GM21360 (cell line): ENCODE data around the gene GZMH.
"Not testable (repeated sequence)": the region's sequence is repeated elsewhere in the genome, so short reads cannot be mapped to it uniquely, and the experiment has no call there.

Experiments used
- ATAC-seq: cut with Tn5 transposase; IDR thresholded peaks from one replicate; pipeline ENCODE4 v1.9.1; 2021; ENCODE audit warnings: mild to moderate bottlenecking, moderate library complexity; ENCODE audit not compliant: unreplicated experiment

The GZMH gene, protein sequence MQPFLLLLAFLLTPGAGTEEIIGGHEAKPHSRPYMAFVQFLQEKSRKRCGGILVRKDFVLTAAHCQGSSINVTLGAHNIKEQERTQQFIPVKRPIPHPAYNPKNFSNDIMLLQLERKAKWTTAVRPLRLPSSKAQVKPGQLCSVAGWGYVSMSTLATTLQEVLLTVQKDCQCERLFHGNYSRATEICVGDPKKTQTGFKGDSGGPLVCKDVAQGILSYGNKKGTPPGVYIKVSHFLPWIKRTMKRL

DNA sequence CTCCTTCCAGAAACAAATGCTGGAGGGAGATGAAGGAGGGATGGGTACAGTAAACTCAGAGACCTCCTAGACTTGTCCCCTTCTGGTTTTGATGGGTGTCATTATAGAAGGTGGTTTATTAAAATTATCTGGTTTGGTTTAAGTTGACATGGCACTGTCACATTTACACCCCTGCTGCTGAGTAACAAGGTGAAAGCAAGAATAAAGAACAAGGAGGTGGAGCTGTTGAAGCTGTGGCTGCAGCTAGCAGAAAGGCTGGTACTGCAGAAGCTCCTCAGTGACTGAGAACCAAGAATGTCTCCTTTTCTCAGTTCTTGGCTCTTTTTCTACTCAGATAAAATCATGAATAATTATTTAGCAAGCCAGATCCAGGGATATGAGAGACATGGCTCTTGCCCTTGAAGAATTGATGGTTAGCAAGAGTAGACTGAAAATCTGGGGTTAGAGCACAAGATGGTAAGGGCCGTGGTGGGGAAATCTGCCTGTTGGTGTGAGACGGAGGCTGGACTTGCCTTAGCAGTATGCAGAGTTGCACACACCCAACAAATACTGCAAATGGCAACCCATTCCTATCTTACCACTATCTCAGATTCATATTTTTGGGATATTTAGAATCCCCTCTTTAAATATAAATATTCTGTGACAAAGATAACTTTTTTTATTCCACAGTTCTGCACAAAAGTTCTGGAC, at the start of gene GZMH:
Gene GZMH, minus strand, starts transcription at position 31 of the 690 bp plus-strand sequence. CDS start 72 bp downstream, outside the sequence.
- ATAC-seq, result no peak

DNA sequence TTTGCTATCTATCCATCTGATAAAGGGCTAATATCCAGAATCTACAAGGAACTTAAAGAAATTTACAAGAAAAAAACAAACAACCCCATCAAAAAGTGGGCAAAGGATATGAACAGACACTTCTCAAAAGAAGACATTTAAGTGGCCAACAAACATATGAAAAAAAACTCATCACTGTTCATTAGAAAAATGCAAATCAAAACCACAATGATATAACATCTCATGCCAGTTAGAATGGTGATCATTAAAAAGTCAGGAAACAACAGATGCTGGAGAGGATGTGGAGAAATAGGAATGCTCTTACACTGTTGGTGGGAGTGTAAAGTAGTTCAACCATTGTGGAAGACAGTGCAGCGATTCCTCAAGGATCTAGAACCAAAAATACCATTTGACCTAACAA, 38.9 kb upstream of the GZMH start:
- not testable (repeated sequence) for ATAC-seq

DNA sequence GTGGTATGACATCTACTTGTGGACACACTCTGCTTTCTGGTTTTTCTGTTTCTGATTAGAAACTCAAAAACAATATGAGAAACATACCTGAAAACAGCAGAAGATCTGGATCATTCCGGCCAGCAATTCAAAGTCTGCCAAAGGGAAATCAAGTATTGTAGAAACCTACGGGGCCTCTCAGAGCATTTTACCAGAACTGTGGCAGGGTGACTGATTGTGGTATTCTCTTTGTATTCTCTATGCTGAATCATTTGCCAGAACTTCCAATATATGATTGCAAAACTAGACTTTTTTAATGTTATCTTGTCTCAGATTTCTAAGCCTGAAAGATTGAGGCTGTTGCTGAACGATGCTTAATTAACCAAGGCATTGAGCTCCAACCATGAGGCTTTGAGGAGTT, 30.4 kb upstream of the GZMH start:
- ATAC-seq, result no peak

DNA sequence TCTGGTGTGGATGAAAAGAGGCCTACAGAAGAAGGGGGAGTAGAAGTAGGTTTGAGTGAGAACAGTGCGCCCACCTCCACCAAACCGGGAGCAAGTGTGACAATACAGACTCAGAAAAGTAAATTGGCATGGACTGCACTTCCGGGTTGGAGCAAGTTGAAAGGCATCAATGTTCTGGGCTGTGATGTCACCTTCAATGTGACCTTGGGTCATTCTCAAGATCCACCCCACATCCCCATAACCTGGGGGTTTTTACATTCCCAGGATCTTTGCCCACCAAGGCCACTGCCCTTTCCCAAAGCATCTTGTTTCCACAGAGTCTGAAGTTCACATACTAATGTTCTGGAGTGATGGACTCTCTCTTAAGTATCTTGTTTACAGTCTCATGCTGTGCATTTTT, 29.8 kb upstream of the GZMH start:
- no peak for ATAC-seq

DNA sequence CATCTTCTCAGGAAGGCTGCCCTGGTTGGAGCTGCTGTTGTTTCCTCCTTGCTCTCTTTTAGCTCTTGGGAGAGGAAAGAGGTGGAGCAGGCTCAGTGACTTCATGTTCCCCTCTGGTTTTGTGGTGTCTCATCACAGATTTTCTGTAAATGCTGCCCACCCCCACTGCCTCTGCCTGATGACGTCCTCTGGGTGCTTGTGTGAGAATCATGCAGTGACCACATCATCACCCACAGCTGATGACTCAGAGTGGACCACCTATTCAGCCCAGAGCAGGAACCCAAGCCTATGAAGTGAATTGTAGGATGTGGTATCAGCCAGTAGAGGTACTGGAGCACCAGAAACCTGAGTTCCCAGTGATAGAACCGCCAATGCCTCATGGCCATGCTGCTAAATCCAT, 24.7 kb upstream of the GZMH start, which contains the start of gene GZMB:
Gene GZMB, minus strand, starts transcription at position 33 of the 400 bp plus-strand sequence. Its CDS starts 30 bp downstream, at position 3.
- no peak for ATAC-seq

DNA sequence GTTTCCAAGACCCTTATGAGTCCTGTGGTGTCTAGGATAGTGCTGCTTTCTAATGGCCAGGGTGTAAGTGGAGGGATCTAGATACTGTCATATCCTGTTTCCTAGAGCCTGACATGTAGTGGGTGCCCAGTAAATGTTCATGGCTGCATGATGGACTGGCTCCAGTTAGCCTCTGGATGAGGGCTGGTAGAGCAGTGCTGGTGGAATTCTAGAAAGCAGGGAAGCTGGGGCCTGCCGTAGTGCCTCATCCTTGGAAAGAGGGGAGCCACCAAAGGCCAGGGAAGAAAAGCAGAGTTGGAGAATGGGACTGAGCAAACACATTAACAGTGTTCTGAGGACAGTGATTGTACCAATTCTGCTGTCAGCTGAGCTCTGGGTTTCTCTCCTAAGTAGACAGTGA, 23.9 kb upstream of the GZMH start:
- ATAC-seq, result no peak

DNA sequence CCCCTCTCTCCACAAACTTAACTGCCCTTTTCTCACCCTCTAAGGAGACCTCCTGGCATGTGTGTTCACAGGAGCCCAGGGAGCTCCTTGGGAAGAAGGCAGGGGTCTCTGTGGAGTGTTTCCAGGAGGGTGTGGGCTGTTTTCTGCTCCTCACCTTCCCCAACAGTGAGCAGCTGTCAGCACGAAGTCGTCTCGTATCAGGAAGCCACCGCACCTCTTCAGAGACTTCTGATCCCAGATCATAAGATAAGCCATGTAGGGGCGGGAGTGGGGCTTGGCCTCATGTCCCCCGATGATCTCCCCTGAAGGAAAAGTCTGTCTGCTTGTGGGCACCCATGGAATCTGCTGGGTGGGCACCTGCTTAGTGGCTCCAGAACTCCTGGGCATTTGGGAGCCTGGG, 23.3 kb upstream of the GZMH start:
- no peak for ATAC-seq

DNA sequence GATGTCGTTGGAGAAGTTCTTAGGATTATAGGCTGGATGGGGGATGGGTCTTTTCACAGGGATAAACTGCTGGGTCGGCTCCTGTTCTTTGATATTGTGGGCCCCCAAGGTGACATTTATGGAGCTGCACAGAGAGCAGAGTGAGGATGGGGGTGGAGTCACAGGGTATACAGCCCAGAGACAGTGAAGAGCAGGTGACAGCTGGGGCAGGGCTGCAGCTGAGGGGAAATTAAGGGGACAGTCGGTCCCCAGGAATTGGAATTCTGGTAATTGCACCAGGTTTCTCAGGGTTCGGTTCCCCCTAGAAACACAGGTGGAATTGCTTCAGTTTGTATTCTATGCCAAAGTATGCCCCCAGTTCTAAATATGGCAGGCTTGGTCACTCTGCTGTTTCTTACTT, 22.9 kb upstream of the GZMH start:
- ATAC-seq, result no peak

DNA sequence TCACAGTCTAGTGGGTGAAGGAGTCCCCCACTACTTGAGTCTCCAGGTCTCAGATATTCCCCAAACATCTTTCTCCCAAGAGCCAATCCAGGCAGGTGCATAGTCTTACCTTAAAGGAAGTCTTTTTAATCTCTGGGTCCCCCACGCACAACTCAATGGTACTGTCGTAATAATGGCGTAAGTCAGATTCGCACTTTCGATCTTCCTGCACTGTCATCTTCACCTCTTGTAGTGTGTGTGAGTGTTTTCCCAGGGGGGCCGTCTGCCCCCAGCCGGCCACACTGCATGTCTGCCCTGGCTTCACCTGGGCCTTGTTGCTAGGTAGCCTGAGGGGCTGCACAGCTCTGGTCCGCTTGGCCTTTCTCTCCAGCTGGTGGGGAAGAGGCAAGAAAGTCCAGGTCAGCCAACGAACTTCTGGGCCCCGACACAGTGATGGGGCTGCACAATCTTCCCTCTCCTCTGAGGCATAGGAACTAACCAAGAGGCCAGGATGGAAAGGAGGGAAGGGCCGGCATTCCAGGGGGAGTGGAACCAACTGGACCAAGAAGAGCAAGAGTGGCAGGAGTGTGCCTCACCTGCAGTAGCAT, 22.4 kb upstream of the GZMH start:
- no peak for ATAC-seq

DNA sequence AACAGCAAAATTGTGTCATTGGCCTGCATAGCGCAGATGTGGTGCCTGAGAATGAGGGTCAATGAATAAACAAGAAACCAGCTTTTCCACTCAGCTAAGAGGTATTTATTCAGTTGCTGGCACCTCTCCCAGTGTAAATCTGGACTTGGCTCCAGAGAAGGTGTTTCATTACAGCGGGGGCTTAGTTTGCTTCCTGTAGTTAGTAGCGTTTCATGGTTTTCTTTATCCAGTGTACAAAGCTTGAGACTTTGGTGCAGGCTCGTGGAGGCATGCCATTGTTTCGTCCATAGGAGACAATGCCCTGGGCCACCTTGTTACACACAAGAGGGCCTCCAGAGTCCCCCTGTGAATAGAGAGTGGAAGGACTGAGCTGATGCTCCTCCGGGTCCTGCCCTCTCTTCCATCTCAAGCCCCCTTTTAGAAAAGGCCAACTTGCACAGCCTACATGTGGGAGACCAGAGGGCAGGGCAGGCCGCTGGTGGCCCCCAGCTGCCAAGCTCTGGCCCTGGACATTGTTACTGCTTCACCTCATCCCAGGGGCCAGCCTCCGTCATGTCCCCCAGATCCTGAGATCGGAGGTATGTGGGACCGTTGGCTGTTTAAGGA, 21.5 kb upstream of the GZMH start:
- no peak for ATAC-seq

DNA sequence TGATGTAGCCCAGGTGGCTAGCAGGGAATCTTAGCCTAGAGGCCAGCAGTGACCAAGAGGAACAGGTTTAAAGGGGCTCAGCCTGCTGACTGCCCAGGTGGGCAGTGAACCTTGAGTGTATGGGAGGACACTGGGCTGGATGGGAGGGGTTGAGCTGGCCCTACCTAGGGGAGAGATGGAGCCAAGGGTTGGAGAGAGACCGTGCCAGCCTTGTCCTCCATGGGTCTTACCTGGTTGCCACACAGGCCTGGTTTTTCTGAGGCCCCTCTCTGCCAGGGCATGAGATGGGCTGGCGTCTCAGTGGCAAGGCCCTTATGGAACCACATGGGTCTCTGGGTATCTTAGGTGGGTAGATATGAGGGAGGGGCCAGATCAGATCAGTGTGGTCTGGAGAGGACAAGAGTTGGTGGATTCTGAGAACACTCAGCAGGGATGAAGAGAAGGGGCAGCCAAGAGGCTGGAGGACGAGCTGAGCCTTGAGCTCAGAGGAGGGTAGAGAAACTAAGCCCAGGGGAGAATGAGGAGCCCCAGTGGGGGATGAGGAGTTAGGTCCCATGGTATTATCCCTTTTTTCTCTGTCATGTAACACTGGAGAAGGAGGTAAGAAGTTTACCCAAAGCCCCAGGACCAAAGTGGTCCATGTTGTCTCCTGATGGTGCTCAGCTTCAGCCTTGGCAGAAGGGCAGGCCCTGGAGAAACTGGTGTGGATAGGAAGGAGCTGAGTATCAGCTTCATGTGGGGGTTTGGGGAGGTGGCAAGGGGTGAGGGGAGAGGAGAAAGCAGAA, 20.8 kb upstream of the GZMH start:
- no peak for ATAC-seq

DNA sequence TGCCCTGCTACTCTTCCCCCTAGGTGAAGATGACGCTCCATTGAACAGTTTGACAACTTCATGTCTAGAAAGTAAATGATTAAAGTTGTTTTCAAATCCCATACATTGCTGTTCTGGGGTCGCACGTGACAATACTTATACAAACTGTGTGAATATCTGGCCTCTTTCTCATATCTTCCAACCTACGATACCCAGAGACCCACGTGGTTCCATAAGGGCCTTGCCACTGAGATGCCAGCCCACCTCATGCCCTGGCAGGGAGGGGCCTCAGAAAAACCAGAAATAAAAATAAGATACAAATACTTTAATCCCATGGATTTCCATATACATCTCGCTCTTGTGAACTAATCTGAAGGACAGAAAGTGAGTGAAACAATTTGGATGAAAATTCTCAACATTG, 20.0 kb upstream of the GZMH start:
- no peak for ATAC-seq

DNA sequence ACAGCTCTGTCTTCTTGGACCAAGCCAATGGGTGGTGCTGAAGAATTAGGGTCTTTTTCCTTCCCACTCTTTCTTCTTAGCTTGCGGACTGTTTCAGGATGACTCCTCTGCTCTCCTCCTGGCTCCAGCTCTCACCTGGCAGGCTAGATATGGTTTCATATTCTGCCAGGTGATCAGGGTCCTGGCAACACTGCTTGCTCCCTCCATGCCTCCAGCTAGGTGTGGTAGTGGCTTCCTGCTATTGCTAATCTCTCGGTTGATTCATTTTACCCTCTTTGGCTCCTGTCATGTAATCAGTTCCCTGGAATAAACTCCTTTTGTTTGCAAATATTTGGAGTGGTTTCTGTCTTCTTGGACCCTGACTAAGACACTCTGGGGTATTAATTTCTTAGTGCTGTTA, 4.3 kb upstream of the GZMH start:
- ATAC-seq, result no peak

DNA sequence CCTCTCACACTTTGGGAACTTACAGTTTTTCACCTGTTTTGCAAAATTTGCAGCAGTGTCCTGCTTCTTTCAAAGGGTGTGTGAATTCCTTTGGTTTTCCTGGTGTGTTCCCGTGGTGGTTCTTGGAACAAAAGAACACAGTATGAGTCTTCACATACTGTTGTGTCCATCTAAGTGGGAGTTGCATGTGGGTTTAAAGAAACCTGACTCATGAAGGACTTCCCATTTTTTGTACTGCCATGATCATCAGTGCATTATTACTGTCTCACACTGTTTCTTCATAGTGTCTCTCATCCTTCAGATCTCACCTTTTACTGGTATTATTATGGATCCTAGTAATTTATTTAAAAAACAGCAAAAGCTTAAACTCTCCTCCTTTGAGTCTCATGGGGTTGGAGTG, 3.8 kb upstream of the GZMH start:
- ATAC-seq, result no peak

DNA sequence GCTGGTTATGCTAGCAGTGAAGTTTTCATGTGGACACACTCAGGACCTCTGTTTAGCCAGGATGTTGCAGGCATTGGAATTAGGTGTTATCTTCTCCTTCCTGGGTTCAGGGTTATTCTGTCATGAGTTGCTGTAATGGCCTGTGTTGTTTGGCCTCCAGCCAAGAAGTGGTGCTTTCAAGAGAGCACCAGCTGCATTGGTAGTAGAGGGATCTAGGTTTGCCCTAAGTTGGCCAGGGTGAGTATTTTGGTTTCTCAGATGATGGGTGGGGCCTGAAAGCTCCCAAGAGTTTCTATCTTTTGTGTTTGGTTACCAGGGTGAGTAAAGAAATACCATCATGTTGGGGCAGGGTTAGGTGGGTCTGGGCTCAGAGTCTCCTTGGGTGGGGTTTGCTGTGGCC, 2.7 kb upstream of the GZMH start:
- no peak for ATAC-seq

DNA sequence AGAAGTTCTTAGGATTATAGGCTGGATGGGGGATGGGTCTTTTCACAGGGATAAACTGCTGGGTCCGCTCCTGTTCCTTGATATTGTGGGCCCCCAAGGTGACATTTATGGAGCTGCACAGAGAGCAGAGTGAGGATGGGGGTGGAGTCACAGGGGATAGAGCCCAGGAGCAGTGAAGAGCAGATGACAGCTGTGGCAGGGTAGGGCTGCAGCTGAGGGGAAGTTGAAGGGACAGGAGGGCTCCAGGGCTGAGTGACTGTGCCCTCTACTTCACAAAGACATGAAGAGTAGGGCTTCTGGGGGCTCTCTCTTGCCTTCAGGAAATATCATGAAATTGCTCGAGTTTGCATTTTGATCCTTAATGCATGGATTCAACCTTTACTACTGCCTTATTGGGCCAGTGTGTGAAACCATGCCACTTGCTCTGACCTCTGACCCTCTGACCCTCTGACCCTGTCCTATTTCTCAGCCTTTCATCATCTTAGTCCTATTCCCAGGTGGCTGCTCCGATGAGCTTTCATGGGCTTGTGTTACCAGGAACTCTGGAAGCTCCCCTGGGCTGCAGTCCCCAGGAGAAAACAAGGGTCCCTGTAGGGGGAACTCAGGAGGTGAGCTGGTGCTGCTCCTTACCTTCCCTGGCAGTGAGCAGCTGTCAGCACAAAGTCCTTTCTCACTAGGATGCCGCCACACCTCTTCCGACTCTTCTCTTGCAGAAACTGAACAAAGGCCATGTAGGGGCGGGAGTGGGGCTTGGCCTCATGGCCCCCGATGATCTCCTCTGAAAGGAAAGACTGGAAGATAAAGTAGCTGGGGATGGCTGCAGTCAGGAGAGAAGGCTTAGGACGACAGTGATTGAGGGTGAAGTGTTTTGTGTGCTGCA, 1.6 kb downstream of the GZMH start:
- ATAC-seq, result no peak

DNA sequence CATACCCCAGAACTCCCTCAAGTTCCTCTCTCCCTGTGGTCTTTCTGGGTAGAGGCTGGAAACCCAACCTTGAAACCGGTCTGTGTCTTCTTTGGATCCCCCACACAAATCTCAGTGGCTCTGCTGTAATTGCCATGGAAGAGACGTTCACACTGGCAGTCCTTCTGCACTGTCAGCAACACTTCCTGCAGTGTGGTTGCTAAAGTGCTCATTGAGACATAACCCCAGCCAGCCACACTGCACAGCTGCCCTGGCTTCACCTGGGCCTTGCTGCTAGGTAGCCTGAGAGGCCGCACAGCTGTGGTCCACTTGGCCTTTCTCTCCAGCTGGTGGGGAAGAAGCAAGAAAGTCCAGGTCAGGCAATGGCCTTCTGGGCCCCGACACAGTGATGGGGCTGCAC, 2.4 kb downstream of the GZMH start:
- ATAC-seq, result no peak

DNA sequence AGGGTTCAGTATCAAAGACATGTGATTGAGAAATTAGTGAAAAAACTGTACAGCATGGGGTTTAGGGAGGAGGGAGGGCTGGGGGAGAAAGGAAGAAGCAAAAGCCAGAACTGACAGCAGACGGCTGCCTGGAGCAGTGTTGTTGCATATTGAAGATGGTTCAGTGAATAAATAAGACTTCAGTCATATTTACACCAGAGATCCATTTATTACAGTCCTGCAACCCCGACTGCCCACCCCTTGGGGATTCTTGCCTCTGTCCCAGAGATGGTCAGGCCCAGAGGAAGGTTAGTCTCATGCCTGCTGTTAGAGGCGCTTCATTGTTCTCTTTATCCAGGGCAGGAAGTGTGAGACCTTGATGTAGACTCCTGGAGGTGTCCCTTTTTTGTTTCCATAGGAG, 3.2 kb downstream of the GZMH start:
- ATAC-seq, result no peak

DNA sequence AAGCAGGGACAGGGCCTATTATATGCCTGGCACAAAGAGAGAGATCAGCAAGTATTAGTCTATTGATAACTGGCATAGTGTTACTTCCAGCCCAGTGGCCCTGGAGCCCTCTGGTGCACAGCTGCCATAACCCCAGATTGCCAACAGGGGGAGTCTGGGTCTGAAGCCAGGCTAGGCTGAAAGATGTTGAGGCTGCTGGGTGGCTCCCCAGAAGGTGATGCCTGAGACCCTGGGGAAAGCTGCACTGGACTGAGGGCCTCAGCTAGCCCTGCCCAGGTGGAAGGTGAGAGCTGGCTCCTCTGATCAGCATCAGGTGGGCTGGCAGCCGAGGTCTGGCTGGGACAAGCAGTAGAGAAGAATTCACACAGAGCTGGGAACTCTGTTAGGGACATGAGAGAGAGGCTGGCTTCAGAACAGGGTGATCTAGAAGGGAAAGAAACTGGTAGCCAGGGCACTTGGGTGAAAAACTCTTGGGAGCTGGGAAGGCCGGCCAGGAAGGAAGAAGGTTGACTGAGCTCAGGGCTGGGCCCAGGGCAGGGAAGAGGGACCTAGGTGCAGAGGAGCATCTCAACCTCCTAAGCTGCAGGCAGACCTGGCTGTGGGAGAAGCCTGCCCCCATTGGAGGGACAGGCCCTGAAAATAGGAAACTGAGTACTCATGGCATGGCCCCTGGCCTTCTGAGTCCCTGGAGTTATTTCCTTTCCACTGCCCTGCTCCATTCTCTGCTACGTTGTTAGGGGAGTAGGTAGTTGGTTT, 3.9 kb downstream of the GZMH start:
- peak; percentile 79 for ATAC-seq
